Esophagus squamous epithelium (tissue), 4 donors: ENCODE measurements around the gene TUBGCP2.

ENCODE experiments used
- POLR2A ChIP-seq, 4 donors: fragments of 450-650 bp; IDR thresholded peaks; one replicate each; pipeline ENCODE4 v1.6.1; 2017; ENCODE audit warnings: antibody characterized with exemption in 4 of 4, mild to moderate bottlenecking in 4 of 4, moderate library complexity in 3 of 4
- TF ChIP-seq, protein P1 (sequence below), 6 experiments: fragments of 450-650 bp in 4 of 6; fragments of 200-600 bp in 2 of 6; sonication (generic) in 2 of 6; IDR thresholded peaks; one replicate each; pipeline ENCODE4 v1.5.1; 2016 to 2019; ENCODE audit warnings: antibody characterized with exemption in 6 of 6, mild to moderate bottlenecking in 4 of 6, moderate library complexity in 4 of 6

- TF ChIP-seq POLR2A (IDR thresholded peaks at IDR 0.05) = no peak
- TF ChIP-seq, protein P1, sequence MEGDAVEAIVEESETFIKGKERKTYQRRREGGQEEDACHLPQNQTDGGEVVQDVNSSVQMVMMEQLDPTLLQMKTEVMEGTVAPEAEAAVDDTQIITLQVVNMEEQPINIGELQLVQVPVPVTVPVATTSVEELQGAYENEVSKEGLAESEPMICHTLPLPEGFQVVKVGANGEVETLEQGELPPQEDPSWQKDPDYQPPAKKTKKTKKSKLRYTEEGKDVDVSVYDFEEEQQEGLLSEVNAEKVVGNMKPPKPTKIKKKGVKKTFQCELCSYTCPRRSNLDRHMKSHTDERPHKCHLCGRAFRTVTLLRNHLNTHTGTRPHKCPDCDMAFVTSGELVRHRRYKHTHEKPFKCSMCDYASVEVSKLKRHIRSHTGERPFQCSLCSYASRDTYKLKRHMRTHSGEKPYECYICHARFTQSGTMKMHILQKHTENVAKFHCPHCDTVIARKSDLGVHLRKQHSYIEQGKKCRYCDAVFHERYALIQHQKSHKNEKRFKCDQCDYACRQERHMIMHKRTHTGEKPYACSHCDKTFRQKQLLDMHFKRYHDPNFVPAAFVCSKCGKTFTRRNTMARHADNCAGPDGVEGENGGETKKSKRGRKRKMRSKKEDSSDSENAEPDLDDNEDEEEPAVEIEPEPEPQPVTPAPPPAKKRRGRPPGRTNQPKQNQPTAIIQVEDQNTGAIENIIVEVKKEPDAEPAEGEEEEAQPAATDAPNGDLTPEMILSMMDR (IDR thresholded peaks at IDR 0.05) = no peak
Measured at GRCh38 chr10:133316266-133316665, 7.6 kb upstream of the TUBGCP2 start.
